Stimulated activated naive CD4-positive, alpha-beta T cell treated with Interleukin-2 at 50 U/mL for 16 hours (primary cell): ENCODE results near the gene OR6S1.
"Not testable (repeated sequence)": the region's sequence is repeated elsewhere in the genome, so short reads cannot be mapped to it uniquely, and the experiment has no call there.

Source experiments
- DNase-seq: peaks from one replicate; lab custom pipeline; 2025; lab: John Stamatoyannopoulos, UW

The OR6S1 gene

GRCh38 chr14:20631023-20631879 is 10.2 kb downstream of the OR6S1 start:
- peak; percentile 18 for DNase-seq

- no peak for DNase-seq
Observed at GRCh38 chr14:20630340-20631022, 11.0 kb downstream of the OR6S1 start.

- no peak for DNase-seq
Observed at GRCh38 chr14:20628063-20628854, 13.2 kb downstream of the OR6S1 start.

- peak; percentile 23 for DNase-seq
Observed at GRCh38 chr14:20627346-20628027, 14.0 kb downstream of the OR6S1 start.

- no peak for DNase-seq
Observed at GRCh38 chr14:20626274-20626673, 15.2 kb downstream of the OR6S1 start.

GRCh38 chr14:20624495-20625070 is 16.9 kb downstream of the OR6S1 start:
- peak; percentile 27 for DNase-seq

GRCh38 chr14:20623798-20624197 is 17.7 kb downstream of the OR6S1 start:
- DNase-seq: no peak

- DNase-seq: no peak
Observed at GRCh38 chr14:20622816-20623291, 18.6 kb downstream of the OR6S1 start.

GRCh38 chr14:20620798-20621478 is 20.6 kb downstream of the OR6S1 start:
- DNase-seq: no peak

GRCh38 chr14:20619688-20620087 is 21.8 kb downstream of the OR6S1 start:
- not testable (repeated sequence) for DNase-seq

- no peak for DNase-seq
Observed at GRCh38 chr14:20618271-20618749, 23.2 kb downstream of the OR6S1 start.

GRCh38 chr14:20617138-20618003 is 24.1 kb downstream of the OR6S1 start:
- DNase-seq: no peak

- no peak for DNase-seq
Observed at GRCh38 chr14:20615996-20616395, 25.5 kb downstream of the OR6S1 start.

- DNase-seq: peak; percentile 23
Observed at GRCh38 chr14:20614038-20614840, 27.3 kb downstream of the OR6S1 start.

- peak; percentile 85 for DNase-seq
Observed at GRCh38 chr14:20613094-20614037, 28.1 kb downstream of the OR6S1 start.

- no peak for DNase-seq
Observed at GRCh38 chr14:20612403-20612802, 29.1 kb downstream of the OR6S1 start.

- DNase-seq: no peak
Observed at GRCh38 chr14:20611277-20611676, 30.2 kb downstream of the OR6S1 start.
